ENCODE measurements around the gene MICU1. TPM values are rescaled to one million over a fixed set of nuclear protein-coding genes. Genes with fewer than 3 reads are reported as not detected.

MICU1 gene
- total RNA-seq, 1 experiment from 2014 or later, result 70.5 TPM

DNA sequence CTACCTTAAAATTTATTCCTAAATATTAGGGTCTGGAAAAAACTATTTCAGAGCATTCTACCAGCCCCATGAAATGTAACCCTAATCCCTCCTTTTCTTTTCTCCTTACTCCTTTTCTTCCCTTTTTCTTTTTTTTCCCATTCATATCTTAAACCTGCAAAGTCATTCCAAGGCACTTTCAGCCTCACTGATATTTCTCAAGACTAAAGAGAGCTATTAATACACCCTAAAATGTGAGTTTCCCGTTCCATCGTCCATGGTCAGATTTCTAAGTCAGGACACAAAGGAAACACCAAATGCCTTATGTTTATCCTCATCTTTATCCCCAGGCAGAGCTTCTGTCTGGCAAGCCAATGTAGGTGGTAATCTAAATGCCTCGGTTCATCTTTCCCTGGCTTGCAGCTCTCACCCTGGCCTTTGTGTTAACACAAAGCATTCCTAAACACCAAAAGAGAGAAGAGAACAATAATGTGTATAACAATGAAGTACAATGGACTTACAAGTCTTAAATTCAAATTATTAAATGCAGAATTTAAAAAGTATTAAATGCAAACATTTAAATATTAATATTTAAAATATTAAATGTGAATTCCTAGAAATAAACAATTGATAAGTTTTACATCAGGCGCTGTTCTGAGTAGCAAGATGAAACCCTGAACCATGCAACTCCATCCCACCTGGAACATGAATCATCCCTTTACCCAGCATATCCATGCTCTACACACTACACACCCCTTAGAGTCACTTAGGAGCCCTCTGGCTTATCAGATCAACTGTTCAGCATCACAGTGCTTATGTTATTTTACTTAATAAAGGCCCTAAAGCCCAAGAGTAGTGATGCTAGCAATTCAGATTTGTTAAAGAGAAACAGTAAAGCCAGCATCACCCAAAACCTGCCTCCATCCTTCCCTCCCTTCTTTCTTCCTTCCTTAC is 26.8 kb downstream of the MICU1 start:
- H3F3A ChIP-seq (ENCODE audit: insufficient read depth, low read depth), result no peaks in the 10 kb centered on the region
- ChIA-PET CTCF (no interaction called here), POLR2A (ENCODE audit: unreplicated experiment) (no interaction called here)
- no peaks in the 10 kb centered on the region for H4K20me1 ChIP-seq (ENCODE audit: insufficient read depth)
- H3K9me3 ChIP-seq (ENCODE audit: insufficient read depth, low read depth), result no peaks in the 10 kb centered on the region
- no peaks in the 10 kb centered on the region for H3K36me3 ChIP-seq (ENCODE audit: low read depth)
- DNase-seq, result no peak
- H3K79me2 ChIP-seq (ENCODE audit: low read depth), result peaks cover 3% of the 10 kb centered on the region
- H3K4me2 ChIP-seq, result no peak overlapping the region
- H2AFZ ChIP-seq, result no peak overlapping the region
- TF ChIP-seq EZH2 (IDR thresholded peaks at IDR 0.05; ENCODE audit: low read depth) (no peak), CTCF (conservative IDR thresholded peaks at IDR 0.05) (no peak)
- H3K27me3 ChIP-seq (ENCODE audit: insufficient read depth, low read depth), result no peaks in the 10 kb centered on the region
- H3K9me2 ChIP-seq (ENCODE audit: insufficient read depth), result 0 out of 2 replicates have a peak, but pooled peaks cover 4% of the 10 kb centered on the region
- H3K27ac ChIP-seq, result no peak overlapping the region
- no peak overlapping the region for H3K4me3 ChIP-seq
- no TSS peak for BruUV-seq (replicated peaks)
- no peaks in the 10 kb centered on the region for H3K4me1 ChIP-seq (replicated peaks; ENCODE audit: insufficient read depth)
- intact Hi-C loops (cut with micrococcal nuclease; ENCODE audit: unreplicated experiment), result no loop called here

DNA sequence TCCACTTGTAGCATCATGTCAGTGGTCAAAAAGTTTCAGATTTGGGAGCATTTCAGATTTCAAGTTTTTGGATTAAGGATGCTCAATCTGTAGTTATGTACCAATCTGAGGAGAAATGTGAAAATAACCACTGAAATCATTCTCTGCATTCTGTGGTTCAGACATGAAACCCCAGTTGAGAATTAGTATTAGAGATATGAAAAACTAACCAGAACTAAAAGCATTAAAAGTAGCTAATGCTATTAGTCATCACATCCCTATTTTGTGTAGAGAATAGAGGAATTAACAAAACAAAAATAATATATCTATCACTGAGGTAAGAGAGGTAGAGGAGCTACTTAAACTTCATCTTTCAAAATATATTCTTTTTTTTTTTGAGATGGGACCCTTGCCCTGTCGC is 28.0 kb downstream of the MICU1 start:
- Histone ChIP-seq H4K20me1 (ENCODE audit: insufficient read depth) (no peaks in the 10 kb centered on the region), H2AFZ (no peak overlapping the region; the same call in 1 of the 2 replicates), H3K4me3 (no peak overlapping the region), H3K79me2 (ENCODE audit: low read depth) (peaks cover 3% of the 10 kb centered on the region), H3K9me3 (ENCODE audit: insufficient read depth, low read depth) (no peaks in the 10 kb centered on the region), H3K36me3 (ENCODE audit: low read depth) (no peaks in the 10 kb centered on the region), H3K27me3 (ENCODE audit: insufficient read depth, low read depth) (no peaks in the 10 kb centered on the region), H3F3A (ENCODE audit: insufficient read depth, low read depth) (no peaks in the 10 kb centered on the region), H3K9me2 (ENCODE audit: insufficient read depth) (0 out of 2 replicates have a peak, but pooled peaks cover 4% of the 10 kb centered on the region), H3K4me1 (replicated peaks; ENCODE audit: insufficient read depth) (no peaks in the 10 kb centered on the region), H3K27ac (no peak overlapping the region), H3K4me2 (no peak overlapping the region)
- CTCF ChIA-PET, result no interaction called here
- POLR2A ChIA-PET (ENCODE audit: unreplicated experiment), result no interaction called here
- DNase-seq, result no peak
- BruUV-seq (replicated peaks), result no TSS peak
- intact Hi-C loops (cut with micrococcal nuclease; ENCODE audit: unreplicated experiment), result no loop called here
- TF ChIP-seq EZH2 (IDR thresholded peaks at IDR 0.05; ENCODE audit: low read depth) (no peak), CTCF (conservative IDR thresholded peaks at IDR 0.05) (no peak)

GRCh38 chr10:72595436-72595835 is 30.4 kb downstream of the MICU1 start:
- no peaks in the 10 kb centered on the region for H4K20me1 ChIP-seq (ENCODE audit: insufficient read depth)
- no peaks in the 10 kb centered on the region for H3K36me3 ChIP-seq (ENCODE audit: low read depth)
- no peak for DNase-seq
- intact Hi-C loops (cut with micrococcal nuclease; ENCODE audit: unreplicated experiment), result no loop called here
- H3K9me2 ChIP-seq (ENCODE audit: insufficient read depth), result 0 out of 2 replicates have a peak, but pooled peaks cover 4% of the 10 kb centered on the region
- H3K4me2 ChIP-seq, result no peak overlapping the region
- no peaks in the 10 kb centered on the region for H3F3A ChIP-seq (ENCODE audit: insufficient read depth, low read depth)
- TF ChIP-seq EZH2 (IDR thresholded peaks at IDR 0.05; ENCODE audit: low read depth) (no peak), CTCF (conservative IDR thresholded peaks at IDR 0.05) (no peak)
- ChIA-PET POLR2A (ENCODE audit: unreplicated experiment) (no interaction called here), CTCF (no interaction called here)
- no peaks in the 10 kb centered on the region for H3K27me3 ChIP-seq (ENCODE audit: insufficient read depth, low read depth)
- no peak overlapping the region for H3K4me3 ChIP-seq
- H2AFZ ChIP-seq, result no peak overlapping the region
- H3K79me2 ChIP-seq (ENCODE audit: low read depth), result peaks cover 8% of the 10 kb centered on the region
- H3K4me1 ChIP-seq (replicated peaks; ENCODE audit: insufficient read depth), result no peaks in the 10 kb centered on the region
- H3K9me3 ChIP-seq (ENCODE audit: insufficient read depth, low read depth), result no peaks in the 10 kb centered on the region
- no peak overlapping the region for H3K27ac ChIP-seq
- no TSS peak for BruUV-seq (replicated peaks)

Data from PC-9 (cell line).